H1 (cell line): Measurements from ENCODE around the gene IL27RA. TPM values are rescaled to one million over a fixed set of nuclear protein-coding genes. Genes with fewer than 3 reads are reported as not detected.

ENCODE experiments used
- CTCF ChIA-PET: fragments of 300-600 bp; sonication (Branson Sonifier 250); formaldehyde crosslinking; loops from one replicate; lab custom pipeline; 2021; ENCODE audit not compliant: partially characterized antibody; lab: Charles Lee
- POLR2A ChIA-PET: fragments of 300-600 bp; sonication (Branson Sonifier 250); formaldehyde crosslinking; loops from one replicate; lab custom pipeline; 2021; ENCODE audit warnings: inconsistent platforms; ENCODE audit not compliant: partially characterized antibody; lab: Charles Lee
- DNase-seq, 2 experiments: peaks; one replicate each; pipeline versions ENCODE4 v3.0.0 to v3.0.0-alpha.2; 2010 to 2022; ENCODE audit warnings: low spot score in 2 of 2, low read depth in 1 of 2, mixed read lengths in 1 of 2
- FAIRE-seq: peaks from 2 replicates; lab custom pipeline; 2011; peaks lifted over from hg19 to GRCh38; lab: Jason Lieb, UNC
- H2AFZ ChIP-seq: 2 replicates; pipeline ENCODE4 v1.8.1; 2012; ENCODE audit warnings: low read length, inconsistent platforms
- H2AK5ac ChIP-seq: 2 replicates; pipeline ENCODE4 v1.6.1; 2013; ENCODE audit warnings: low read depth, low read length
- H2BK120ac ChIP-seq: replicated peaks from 2 replicates; pipeline ENCODE3; 2013; ENCODE audit warnings: low read depth, low read length, inconsistent platforms
- H2BK12ac ChIP-seq: 2 replicates; pipeline ENCODE4 v1.6.1; 2013; ENCODE audit warnings: low read depth, low read length
- H2BK15ac ChIP-seq: 2 replicates; pipeline ENCODE4 v1.6.1; 2013; ENCODE audit warnings: low read length
- H2BK20ac ChIP-seq: 2 replicates; pipeline ENCODE4 v1.6.1; 2013; ENCODE audit warnings: low read length
- H2BK5ac ChIP-seq: 2 replicates; pipeline ENCODE4 v1.6.1; 2013; ENCODE audit warnings: low read depth, low read length
- H3K14ac ChIP-seq: 2 replicates; pipeline ENCODE4 v1.6.1; 2013; ENCODE audit warnings: inconsistent platforms; ENCODE audit not compliant: insufficient read length
- H3K18ac ChIP-seq: 2 replicates; pipeline ENCODE4 v1.6.1; 2013; ENCODE audit warnings: low read length; ENCODE audit errors: extremely low read depth
- H3K23ac ChIP-seq: 2 replicates; pipeline ENCODE4 v1.6.1; 2013; ENCODE audit warnings: inconsistent platforms; ENCODE audit not compliant: insufficient read length
- H3K23me2 ChIP-seq: 2 replicates; pipeline ENCODE4 v1.6.1; 2013; ENCODE audit warnings: low read depth, low read length
- H3K27ac ChIP-seq: 2 replicates; pipeline ENCODE4 v1.6.1; 2011; ENCODE audit warnings: low read depth, low read length, inconsistent platforms
- H3K27me3 ChIP-seq, 4 experiments: replicated peaks in 1 of 4; 1 replicate in 1 of 4; 2 replicates in 3 of 4; pipeline versions ENCODE4 v1.6.1 to v1.8.1; 2011 to 2013; ENCODE audit warnings: low read length in 3 of 4, mild to moderate bottlenecking in 3 of 4, inconsistent platforms in 2 of 4, mixed read lengths in 2 of 4, moderate library complexity in 1 of 4; ENCODE audit not compliant: control insufficient read depth in 3 of 4, insufficient read depth in 3 of 4; ENCODE audit errors: extremely low read depth in 1 of 4
- H3K36me3 ChIP-seq, 4 experiments: 2 replicates each; pipeline versions ENCODE4 v1.6.1 to v1.8.1; 2011 to 2013; ENCODE audit warnings: mild to moderate bottlenecking in 4 of 4, low read length in 3 of 4, moderate library complexity in 2 of 4, control low read depth in 1 of 4, inconsistent platforms in 1 of 4; ENCODE audit not compliant: insufficient read depth in 4 of 4, control insufficient read depth in 2 of 4
- H3K4ac ChIP-seq: replicated peaks from 2 replicates; pipeline ENCODE3; 2013; ENCODE audit warnings: low read length, low read depth, mixed read lengths, inconsistent platforms; ENCODE audit not compliant: insufficient read length
- H3K4me1 ChIP-seq, 4 experiments: replicated peaks in 1 of 4; 1 replicate in 1 of 4; 2 replicates in 3 of 4; pipeline versions ENCODE4 v1.6.1 to v1.8.1; 2011 to 2013; ENCODE audit warnings: low read length in 3 of 4, inconsistent platforms in 2 of 4, mixed read lengths in 1 of 4; ENCODE audit not compliant: insufficient read depth in 4 of 4, control insufficient read depth in 3 of 4
- H3K4me2 ChIP-seq, 2 experiments: 2 replicates each; pipeline versions ENCODE4 v1.6.1 to v1.8.1; 2011 to 2013; ENCODE audit warnings: low read depth in 2 of 2, low read length in 2 of 2, control low read depth in 1 of 2, inconsistent platforms in 1 of 2, mild to moderate bottlenecking in 1 of 2; ENCODE audit not compliant: insufficient read depth in 1 of 2
- H3K4me3 ChIP-seq, 4 experiments: fragments of 200-600, 300-600 bp in 1 of 4; sonication (generic), shearing (Covaris generic), sonication (Bioruptor Twin) in 1 of 4; 2 replicates each; pipeline versions ENCODE4 v1.5.1 to v1.8.1; 2011 to 2016; ENCODE audit warnings: low read length in 4 of 4, low read depth in 3 of 4, control low read depth in 2 of 4, inconsistent platforms in 2 of 4, mild to moderate bottlenecking in 2 of 4, mixed read lengths in 1 of 4, moderate library complexity in 1 of 4; ENCODE audit not compliant: insufficient read depth in 2 of 4; ENCODE audit errors: extremely low read depth in 1 of 4
- H3K56ac ChIP-seq: replicated peaks from 2 replicates; pipeline ENCODE3; 2013; ENCODE audit warnings: low read depth, mild to moderate bottlenecking, mixed read lengths, low read length, inconsistent platforms; ENCODE audit not compliant: insufficient read length
- H3K79me1 ChIP-seq: 2 replicates; pipeline ENCODE4 v1.6.1; 2013; ENCODE audit warnings: low read depth, low read length, control low read depth
- H3K79me2 ChIP-seq, 2 experiments: 2 replicates each; pipeline versions ENCODE4 v1.6.1 to v1.8.1; 2012 to 2013; ENCODE audit warnings: low read length in 2 of 2, mild to moderate bottlenecking in 2 of 2, inconsistent platforms in 1 of 2; ENCODE audit not compliant: insufficient read depth in 2 of 2, control insufficient read depth in 1 of 2
- H3K9ac ChIP-seq, 4 experiments: replicated peaks in 1 of 4; 1 replicate in 1 of 4; 2 replicates in 3 of 4; pipeline versions ENCODE4 v1.6.1 to v1.8.1; 2011 to 2013; ENCODE audit warnings: low read depth in 3 of 4, low read length in 3 of 4, control low read depth in 2 of 4, mild to moderate bottlenecking in 2 of 4, moderate library complexity in 2 of 4, inconsistent platforms in 1 of 4; ENCODE audit errors: extremely low read depth in 1 of 4
- H3K9me3 ChIP-seq, 2 experiments: 2 replicates each; pipeline versions ENCODE4 v1.6.1 to v1.8.1; 2012 to 2013; ENCODE audit warnings: mild to moderate bottlenecking in 2 of 2, moderate library complexity in 2 of 2, control low read depth in 1 of 2, inconsistent platforms in 1 of 2, low read depth in 1 of 2, low read length in 1 of 2, mixed read lengths in 1 of 2; ENCODE audit not compliant: insufficient read depth in 2 of 2
- H4K20me1 ChIP-seq, 2 experiments: replicated peaks in 1 of 2; 2 replicates each; pipeline versions ENCODE3 to v1.8.1; 2011 to 2013; ENCODE audit warnings: inconsistent platforms in 2 of 2, low read length in 2 of 2, mild to moderate bottlenecking in 1 of 2; ENCODE audit not compliant: insufficient read depth in 2 of 2, control insufficient read depth in 1 of 2
- H4K5ac ChIP-seq: 2 replicates; pipeline ENCODE4 v1.6.1; 2013; ENCODE audit warnings: low read length, low read depth, mixed read lengths, inconsistent platforms; ENCODE audit not compliant: insufficient read length
- H4K8ac ChIP-seq: 2 replicates; pipeline ENCODE4 v1.8.0; 2013; ENCODE audit warnings: mild to moderate bottlenecking, moderate library complexity, low read length, inconsistent platforms; ENCODE audit not compliant: insufficient read depth; ENCODE audit errors: extremely low read depth
- H4K91ac ChIP-seq: replicated peaks from 2 replicates; pipeline ENCODE3; 2013; ENCODE audit warnings: low read length, mixed read lengths, inconsistent platforms; ENCODE audit not compliant: insufficient read length
- ASH2L ChIP-seq: fragments of 200-600, 300-600 bp; sonication (generic); IDR thresholded peaks from one replicate; pipeline ENCODE4 v1.7.1; 2017; ENCODE audit warnings: low read length
- GTF2F1 ChIP-seq: IDR thresholded peaks from 2 replicates; pipeline ENCODE4 v1.6.1; 2012; ENCODE audit warnings: low read depth, low read length, improper control_type of control experiment, borderline replicate concordance
- HDAC2 ChIP-seq, 2 experiments: fragments of 300-600 bp in 1 of 2; sonication (generic) in 1 of 2; IDR thresholded peaks; 2 replicates each; pipeline ENCODE4 v1.6.1; 2011 to 2012; ENCODE audit warnings: low read depth in 2 of 2, low read length in 2 of 2, mild to moderate bottlenecking in 2 of 2, moderate library complexity in 2 of 2, borderline replicate concordance in 1 of 2, inconsistent platforms in 1 of 2
- SRF ChIP-seq: IDR thresholded peaks from 2 replicates; pipeline ENCODE4 v1.6.1; 2011; ENCODE audit warnings: mild to moderate bottlenecking, low read depth, low read length, moderate library complexity
- USF2 ChIP-seq: IDR thresholded peaks from 2 replicates; pipeline ENCODE4 v1.6.1; 2011; ENCODE audit warnings: low read length, improper control_type of control experiment
- WGBS, 2 experiments: shearing (Covaris generic) in 1 of 2; methylation state at CpG; one replicate each; pipeline versions ENCODE4 v1.1.6 to v1.1.7; 2013 to 2015; ENCODE audit warnings: low lambda C conversion rate in 2 of 2, mixed read lengths in 2 of 2, inconsistent platforms in 1 of 2, low coverage in 1 of 2, missing lambda C conversion rate in 1 of 2; ENCODE audit not compliant: insufficient replicate concordance in 2 of 2, insufficient coverage in 1 of 2, insufficient read length in 1 of 2; ENCODE audit errors: extremely low coverage in 1 of 2, missing lambda C conversion rate in 1 of 2; 5-methylcytosine and 5-hydroxymethylcytosine counted together
- polyA plus RNA-seq, 7 experiments: library from polyadenylated mRNA; depleted of rRNA in 3 of 7; stranded (reverse) in 5 of 7; unstranded in 2 of 7; fragments of >200 nt in 5 of 7; fragments of 200-250 nt in 2 of 7; gene quantifications; 1 replicate in 5 of 7; 2 replicates in 1 of 7; 4 replicates in 1 of 7; pipeline versions ENCODE4 v1.2.1 to v1.2.3, GENCODE V29; 2011 to 2013; ENCODE audit warnings: missing spikeins in 2 of 7, mixed read lengths in 2 of 7
- total RNA-seq: library from RNA; stranded (reverse); fragmentation: NEBNext Ultra II Directional; extraction: Animal tissue kit (Norgen Biotek cat#: 25700); gene quantifications from 2 replicates; pipeline ENCODE4 v1.2.1, GENCODE V29; 2021

Gene IL27RA
- total and polyA plus RNA-seq, 2 of the 8 experiments (the other 6 are each of a cell fraction or from before 2014, with no cell fraction given): 9.9 to 14.7 TPM

- WGBS, 2 experiments: 1% methylated on average over 38 of the region's 72 CpGs; no CpG with 5 or more reads in 1 of the 2 experiments
- peak overlapping the region; percentile 13 to 73 (median 26); a peak in 3 of 7 replicates for H3K9ac ChIP-seq
- POLR2A ChIA-PET: interaction anchor here (1.0 to 1.7 kb wide), 12 partner anchors 10 to 381 kb away, joined by 3 to 6 read pairs (median 4); partner anchors contain the start of genes ASF1B and PRKACA
- no peak for TF ChIP-seq GTF2F1
- peak in 1 of 2 experiments; percentile 64; a peak in 1 of 4 replicates for TF ChIP-seq HDAC2 (IDR thresholded peaks at IDR 0.05; ENCODE audit: borderline replicate concordance in 1 of 2, low read depth in 2 of 2, low read length in 2 of 2)
- peak; percentile 68 for TF ChIP-seq ASH2L
- no peak for TF ChIP-seq SRF
- TF ChIP-seq USF2: no peak
These were observed 59.7 kb downstream of the IL27RA start for GRCh38 chr19:14091081-14091812.

More at GRCh38 chr19:14091081-14091812, 59.7 kb downstream of the IL27RA start:
- H4K5ac ChIP-seq: peak overlapping the region; percentile 22
- H4K91ac ChIP-seq: no peak overlapping the region
- DNase-seq (peak in 1 of 2 experiments; percentile 76), FAIRE-seq (no peak)
- no peak overlapping the region for H3K27ac ChIP-seq
- no peak overlapping the region for H2BK15ac ChIP-seq
- H3K23ac ChIP-seq: no peak overlapping the region
- peaks cover 11% of the 10 kb centered on the region for H3K23me2 ChIP-seq
- H3K4me3 ChIP-seq: peak overlapping the region; percentile 48 to 83 (median 63)
- H2BK12ac ChIP-seq: no peak overlapping the region
- peaks cover 0 to 13% (median 4%) of the 10 kb centered on the region in 4 experiments; a peak in 3 of 8 replicates for H3K36me3 ChIP-seq
- H2BK120ac ChIP-seq: no peak overlapping the region
- H2AFZ ChIP-seq: no peak overlapping the region
- H4K8ac ChIP-seq: no peak overlapping the region
- H3K79me2 ChIP-seq: no peaks in the 10 kb centered on the region
- H3K79me1 ChIP-seq: no peaks in the 10 kb centered on the region
- H2BK20ac ChIP-seq: no peak overlapping the region
- no peak overlapping the region; the same call in 1 of the 2 replicates for H3K18ac ChIP-seq
- H3K9me3 ChIP-seq: peaks cover 8% of the 10 kb centered on the region in 2 experiments; a peak in 3 of 4 replicates
- H2BK5ac ChIP-seq: no peak overlapping the region
- peak overlapping the region; percentile 74 to 80 for H3K4me2 ChIP-seq
- H3K27me3 ChIP-seq: peaks cover 0 to 6% (median 2%) of the 10 kb centered on the region in 4 experiments; a peak in 4 of 7 replicates
- peak overlapping the region; percentile 30 for H3K56ac ChIP-seq
- H3K14ac ChIP-seq: no peak overlapping the region
- H4K20me1 ChIP-seq: peaks cover 4 to 6% of the 10 kb centered on the region in 2 experiments
- H3K4me1 ChIP-seq: peaks cover 3 to 5% (median 4%) of the 10 kb centered on the region in 4 experiments
- CTCF ChIA-PET: interaction anchor here (0.8 to 2.2 kb wide), 6 partner anchors 11 to 40 kb away, joined by 3 to 11 read pairs (median 5); a partner anchor contains a TSS
- H3K4ac ChIP-seq: no peak overlapping the region
- H2AK5ac ChIP-seq: no peak overlapping the region
